CD14-positive monocyte (primary cell): ENCODE data around the gene SPTB. TPM values are rescaled to one million over a fixed set of nuclear protein-coding genes. Genes with fewer than 3 reads are reported as not detected.
A peak's percentile ranks its signal among the peaks of the same experiment; 100 is the strongest.

Source experiments
- DNase-seq, 3 donors: peaks; one replicate each; pipeline ENCODE4 v3.0.0-alpha.2; 2011 to 2022
- H2AFZ ChIP-seq: 2 replicates; pipeline ENCODE4 v1.6.0; 2012; ENCODE audit warnings: mild to moderate bottlenecking, low read depth, low read length, inconsistent platforms; ENCODE audit not compliant: insufficient read depth, poor library complexity, severe bottlenecking
- H3K27ac ChIP-seq, 2 donors: 1 replicate in 1 of 2; 2 replicates in 1 of 2; pipeline ENCODE4 v1.5.1; 2012 to 2013; ENCODE audit warnings: low read length in 2 of 2, control low read depth in 1 of 2, inconsistent platforms in 1 of 2, low read depth in 1 of 2, mild to moderate bottlenecking in 1 of 2
- H3K27me3 ChIP-seq, 2 donors: one replicate each; pipeline versions ENCODE4 v1.6.0 to v1.6.1; 2011 to 2013; ENCODE audit warnings: low read length in 2 of 2; ENCODE audit not compliant: control insufficient read depth in 2 of 2, insufficient read depth in 2 of 2
- H3K36me3 ChIP-seq, 2 donors: replicated peaks in 1 of 2; 1 replicate in 1 of 2; 2 replicates in 1 of 2; pipeline versions ENCODE4 v1.5.1 to v1.6.1; 2012 to 2013; ENCODE audit warnings: low read length in 2 of 2, control low read depth in 1 of 2, inconsistent platforms in 1 of 2, mild to moderate bottlenecking in 1 of 2; ENCODE audit not compliant: insufficient read depth in 2 of 2, control insufficient read depth in 1 of 2
- H3K4me1 ChIP-seq, 2 donors: 1 replicate in 1 of 2; 2 replicates in 1 of 2; pipeline versions ENCODE4 v1.5.1 to v1.6.1; 2012 to 2013; ENCODE audit warnings: low read length in 2 of 2, control low read depth in 1 of 2, inconsistent platforms in 1 of 2, mild to moderate bottlenecking in 1 of 2, moderate library complexity in 1 of 2; ENCODE audit not compliant: insufficient read depth in 2 of 2, control insufficient read depth in 1 of 2
- H3K4me2 ChIP-seq: replicated peaks from 2 replicates; pipeline ENCODE3; 2012; ENCODE audit warnings: low read length, moderate library complexity, mild to moderate bottlenecking; ENCODE audit not compliant: poor library complexity, severe bottlenecking; ENCODE audit errors: extremely low read depth
- H3K4me3 ChIP-seq, 3 experiments: fragments of 200-600 bp in 1 of 3; sonication (generic) in 1 of 3; replicated peaks in 1 of 3; 1 replicate in 2 of 3; 2 replicates in 1 of 3; pipeline ENCODE4 v1.5.1; 2011 to 2013; ENCODE audit warnings: low read length in 3 of 3, mild to moderate bottlenecking in 3 of 3, control low read depth in 2 of 3, low read depth in 2 of 3, inconsistent platforms in 1 of 3, moderate library complexity in 1 of 3
- H3K79me2 ChIP-seq: 2 replicates; pipeline ENCODE4 v1.6.0; 2012; ENCODE audit warnings: mild to moderate bottlenecking, control low read depth, inconsistent platforms, low read length, moderate library complexity; ENCODE audit not compliant: insufficient read depth
- H3K9ac ChIP-seq: 2 replicates; pipeline ENCODE4 v1.6.0; 2017; ENCODE audit warnings: low read length, mild to moderate bottlenecking; ENCODE audit not compliant: insufficient read depth, poor library complexity, severe bottlenecking
- H3K9me3 ChIP-seq, 2 donors: replicated peaks in 1 of 2; 1 replicate in 1 of 2; 2 replicates in 1 of 2; pipeline versions ENCODE4 v1.5.1 to v1.6.1; 2012 to 2013; ENCODE audit warnings: low read length in 2 of 2, control low read depth in 1 of 2; ENCODE audit not compliant: control insufficient read depth in 1 of 2, insufficient read depth in 1 of 2
- H4K20me1 ChIP-seq: 2 replicates; pipeline ENCODE4 v1.6.0; 2012; ENCODE audit warnings: mild to moderate bottlenecking, low read length, control low read depth, moderate library complexity; ENCODE audit not compliant: insufficient read depth
- H3K27ac Mint-ChIP-seq, 7 donors: one replicate each; pipeline ENCODE4 v1.8.0; 2020; ENCODE audit warnings: mild to moderate bottlenecking in 7 of 7, mixed read lengths in 7 of 7, moderate library complexity in 6 of 7, inconsistent platforms in 2 of 7
- H3K27me3 Mint-ChIP-seq, 3 donors: one replicate each; pipeline ENCODE4 v1.8.0; 2021 to 2022; ENCODE audit warnings: low read depth in 3 of 3, mild to moderate bottlenecking in 3 of 3, mixed read lengths in 3 of 3, moderate library complexity in 3 of 3, inconsistent platforms in 1 of 3
- H3K36me3 Mint-ChIP-seq, 2 donors: one replicate each; pipeline ENCODE4 v1.8.0; 2020; ENCODE audit warnings: mixed read lengths in 2 of 2, inconsistent platforms in 1 of 2, mild to moderate bottlenecking in 1 of 2
- H3K4me1 Mint-ChIP-seq: one replicate; pipeline ENCODE4 v1.8.0; 2020; ENCODE audit warnings: mild to moderate bottlenecking, mixed read lengths
- H3K4me3 Mint-ChIP-seq, 2 donors: one replicate each; pipeline ENCODE4 v1.8.0; 2020; ENCODE audit warnings: mild to moderate bottlenecking in 2 of 2, mixed read lengths in 2 of 2, moderate library complexity in 1 of 2
- H3K9me3 Mint-ChIP-seq, 7 donors: one replicate each; pipeline ENCODE4 v1.8.0; 2020 to 2022; ENCODE audit warnings: mixed read lengths in 7 of 7, mild to moderate bottlenecking in 6 of 7, moderate library complexity in 6 of 7, inconsistent platforms in 2 of 7
- WGBS: methylation state at CpG from one replicate; pipeline ENCODE4 v1.1.5; 2013; ENCODE audit warnings: missing lambda C conversion rate; ENCODE audit not compliant: insufficient coverage; 5-methylcytosine and 5-hydroxymethylcytosine counted together
- intact Hi-C, 2 donors: fragments of 100-400 bp; cut with micrococcal nuclease; formaldehyde crosslinking; loops; one replicate each; pipeline versions ENCODE4 v1.15.0 to v1.15.1; 2023
- polyA plus RNA-seq, 3 donors: library from polyadenylated mRNA; depleted of rRNA in 1 of 3; unstranded in 2 of 3; stranded (reverse) in 1 of 3; fragments of 300-500 nt in 2 of 3; fragments of >200 nt in 1 of 3; fragmentation: Illumina TruSeq in 2 of 3; gene quantifications; 1 replicate in 2 of 3; 2 replicates in 1 of 3; pipeline ENCODE4 v1.2.3, GENCODE V29; 2012 to 2021
- TF ChIP-seq, protein P1 (sequence below): fragments of 200-600 bp; IDR thresholded peaks from one replicate; pipeline ENCODE4 v1.8.0; 2022; ENCODE audit warnings: antibody characterized with exemption, mild to moderate bottlenecking

The SPTB gene
- polyA plus RNA-seq, 3 donors: not detected

DNA sequence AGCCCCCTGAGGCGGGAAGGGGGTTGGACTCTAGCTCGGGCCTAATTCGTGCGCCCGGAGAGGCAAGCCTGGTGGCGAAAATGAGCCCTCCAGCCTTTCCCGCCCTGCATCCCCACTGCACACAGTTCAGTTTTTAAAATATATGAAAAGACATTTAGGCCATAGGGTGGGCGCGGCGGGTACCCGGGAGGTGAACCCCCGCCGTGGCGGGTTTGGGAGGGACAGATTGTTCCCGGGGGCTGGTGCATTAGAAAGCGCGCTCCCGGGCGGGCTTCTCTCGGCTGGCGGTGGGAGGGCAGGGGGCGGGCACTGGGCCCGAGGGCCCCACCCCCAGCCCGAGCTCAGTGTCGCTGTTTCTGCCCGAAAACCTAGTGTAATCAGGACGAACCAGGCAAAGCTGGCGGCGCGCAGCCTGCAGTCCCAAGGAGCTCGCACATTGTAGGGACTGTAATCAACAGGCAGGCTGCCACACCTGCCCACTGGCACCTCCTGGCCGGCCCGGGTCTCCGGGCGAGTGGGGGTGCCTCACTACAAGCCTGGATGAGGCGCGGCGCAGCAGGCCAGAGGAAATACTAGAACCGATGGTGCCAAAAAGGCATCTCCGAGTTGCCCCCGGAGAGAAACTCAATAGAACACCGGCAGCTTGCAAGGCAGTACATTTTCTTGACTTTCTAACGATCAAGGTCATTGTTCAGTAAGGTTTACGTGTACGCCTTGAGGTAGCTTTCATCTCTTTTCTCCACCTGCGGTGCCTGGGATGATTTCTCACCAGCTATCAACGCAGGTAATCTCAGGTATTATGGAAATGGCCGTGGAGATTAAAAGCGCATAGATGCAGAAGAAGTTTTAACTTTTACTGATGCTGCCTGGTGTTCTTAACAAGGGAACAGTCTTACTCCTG, 764 bp upstream of the SPTB start:
- TF ChIP-seq, protein P1, sequence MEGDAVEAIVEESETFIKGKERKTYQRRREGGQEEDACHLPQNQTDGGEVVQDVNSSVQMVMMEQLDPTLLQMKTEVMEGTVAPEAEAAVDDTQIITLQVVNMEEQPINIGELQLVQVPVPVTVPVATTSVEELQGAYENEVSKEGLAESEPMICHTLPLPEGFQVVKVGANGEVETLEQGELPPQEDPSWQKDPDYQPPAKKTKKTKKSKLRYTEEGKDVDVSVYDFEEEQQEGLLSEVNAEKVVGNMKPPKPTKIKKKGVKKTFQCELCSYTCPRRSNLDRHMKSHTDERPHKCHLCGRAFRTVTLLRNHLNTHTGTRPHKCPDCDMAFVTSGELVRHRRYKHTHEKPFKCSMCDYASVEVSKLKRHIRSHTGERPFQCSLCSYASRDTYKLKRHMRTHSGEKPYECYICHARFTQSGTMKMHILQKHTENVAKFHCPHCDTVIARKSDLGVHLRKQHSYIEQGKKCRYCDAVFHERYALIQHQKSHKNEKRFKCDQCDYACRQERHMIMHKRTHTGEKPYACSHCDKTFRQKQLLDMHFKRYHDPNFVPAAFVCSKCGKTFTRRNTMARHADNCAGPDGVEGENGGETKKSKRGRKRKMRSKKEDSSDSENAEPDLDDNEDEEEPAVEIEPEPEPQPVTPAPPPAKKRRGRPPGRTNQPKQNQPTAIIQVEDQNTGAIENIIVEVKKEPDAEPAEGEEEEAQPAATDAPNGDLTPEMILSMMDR: no peak
- Mint-ChIP-seq H3K4me3 (peak overlapping the region; percentile 67 to 84), H3K36me3 (no peaks in the 10 kb centered on the region), H3K27me3 (peaks cover 68 to 90% (median 81%) of the 10 kb centered on the region in 3 donors), H3K27ac (no peak overlapping the region), H3K4me1 (peaks cover 10% of the 10 kb centered on the region), H3K9me3 (peaks cover 0 to 4% (median 0%) of the 10 kb centered on the region in 7 donors)
- peak overlapping the region; percentile 66 for H3K4me2 ChIP-seq
- intact Hi-C loops: no loop called here
- peaks cover 71 to 82% of the 10 kb centered on the region in 2 donors for H3K27me3 ChIP-seq
- H2AFZ ChIP-seq: peak overlapping the region; percentile 65
- peaks cover 0 to 10% of the 10 kb centered on the region in 2 donors for H3K9me3 ChIP-seq
- 2% methylated on average over 39 of the region's 49 CpGs for WGBS
- peaks cover 2 to 19% of the 10 kb centered on the region in 2 donors for H3K4me1 ChIP-seq
- H3K4me3 ChIP-seq: peak overlapping the region in 2 of 3 experiments; percentile 0 to 60
- H4K20me1 ChIP-seq: no peaks in the 10 kb centered on the region
- no peak overlapping the region for H3K27ac ChIP-seq
- no peaks in the 10 kb centered on the region for H3K79me2 ChIP-seq
- no peaks in the 10 kb centered on the region for H3K36me3 ChIP-seq
- DNase-seq: no peak
- H3K9ac ChIP-seq: peak overlapping the region; percentile 8

DNA sequence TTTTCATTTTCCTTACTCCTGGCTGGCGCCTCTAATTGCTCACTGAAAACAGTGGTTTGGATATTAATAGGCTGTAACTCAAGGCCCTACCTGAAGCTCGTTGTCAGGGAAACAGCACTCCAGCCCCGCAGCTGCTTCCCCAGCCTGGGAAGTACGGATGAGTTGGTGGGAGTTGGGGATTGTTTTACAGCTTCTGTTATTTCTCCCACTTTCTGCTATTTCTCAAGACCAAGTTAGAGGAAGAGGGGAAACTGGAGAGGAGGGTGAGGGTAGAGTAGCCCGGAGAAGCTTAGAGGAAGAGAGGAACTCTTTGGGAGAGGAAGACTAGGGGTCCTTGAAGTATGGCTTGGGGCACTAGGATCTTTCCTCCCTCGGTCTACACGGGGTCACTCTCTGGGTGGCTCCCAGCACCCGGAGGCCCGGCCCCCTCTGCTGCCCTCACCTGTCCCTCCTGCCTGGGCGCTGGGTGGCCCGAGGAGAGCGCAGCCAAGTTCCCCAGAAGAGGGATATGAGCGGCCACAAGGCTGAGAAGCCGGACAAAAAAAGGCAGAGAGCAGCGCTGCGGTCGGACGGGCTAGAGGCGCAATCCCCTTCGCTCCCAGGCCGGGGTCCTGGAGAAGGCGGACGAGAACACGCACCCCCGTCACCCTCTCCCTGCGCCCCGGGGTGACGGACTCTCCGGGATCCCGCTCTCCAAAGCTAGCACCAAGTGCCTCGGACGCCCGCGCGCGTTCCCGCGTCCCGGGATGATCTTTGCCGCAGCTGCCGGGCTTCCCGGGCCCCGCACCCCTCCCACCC, 671 bp downstream of the SPTB start:
- peaks cover 0 to 4% (median 0%) of the 10 kb centered on the region in 7 donors for H3K9me3 Mint-ChIP-seq
- no peaks in the 10 kb centered on the region for H3K36me3 ChIP-seq
- no peaks in the 10 kb centered on the region for H3K36me3 Mint-ChIP-seq
- 2% methylated on average over 36 of the region's 43 CpGs for WGBS
- peaks cover 10% of the 10 kb centered on the region for H3K4me1 Mint-ChIP-seq
- TF ChIP-seq, protein P1: no peak
- no peaks in the 10 kb centered on the region for H4K20me1 ChIP-seq
- peaks cover 0 to 10% of the 10 kb centered on the region in 2 donors for H3K9me3 ChIP-seq
- H2AFZ ChIP-seq: no peak overlapping the region
- intact Hi-C loops: no loop called here
- peaks cover 65 to 81% (median 78%) of the 10 kb centered on the region in 3 donors for H3K27me3 Mint-ChIP-seq
- peak overlapping the region; percentile 25 to 69 for H3K4me3 Mint-ChIP-seq
- no peak overlapping the region for H3K27ac Mint-ChIP-seq
- no peaks in the 10 kb centered on the region for H3K79me2 ChIP-seq
- H3K9ac ChIP-seq: no peak overlapping the region
- H3K27me3 ChIP-seq: peaks cover 71 to 79% of the 10 kb centered on the region in 2 donors
- no peak overlapping the region for H3K27ac ChIP-seq
- H3K4me2 ChIP-seq: peak overlapping the region; percentile 66
- DNase-seq: no peak
- peak overlapping the region in 1 of 3 experiments; percentile 60 for H3K4me3 ChIP-seq
- peaks cover 2 to 19% of the 10 kb centered on the region in 2 donors for H3K4me1 ChIP-seq
